Measurements from ENCODE around the gene LAMA2. TPM values are rescaled to one million over a fixed set of nuclear protein-coding genes. Genes with fewer than 3 reads are reported as not detected.

Gene LAMA2
- polyA plus RNA-seq, 3 donors, result not detected

- WGBS (ENCODE audit: insufficient coverage), result 79% methylated on average over 2 of the region's 2 CpGs
- no peak overlapping the region for H2AFZ ChIP-seq (ENCODE audit: insufficient read depth, low read depth, low read length, poor library complexity, severe bottlenecking)
- no peaks in the 10 kb centered on the region for H3K79me2 ChIP-seq (ENCODE audit: insufficient read depth, low read length)
- H3K27ac ChIP-seq (ENCODE audit: low read depth in 1 of 2, low read length in 2 of 2), result no peak overlapping the region
- no peaks in the 10 kb centered on the region for H3K27me3 ChIP-seq (ENCODE audit: control insufficient read depth in 2 of 2, insufficient read depth in 2 of 2, low read length in 2 of 2)
- no peaks in the 10 kb centered on the region for H4K20me1 ChIP-seq (ENCODE audit: insufficient read depth, low read length)
- TF ChIP-seq CTCF (IDR thresholded peaks at IDR 0.05), result no peak
- no peaks in the 10 kb centered on the region for H3K9me3 ChIP-seq (replicated peaks in 1 of 2; ENCODE audit: control insufficient read depth in 1 of 2, insufficient read depth in 1 of 2, low read length in 2 of 2)
- Mint-ChIP-seq H3K4me1 (no peaks in the 10 kb centered on the region), H3K27ac (no peak overlapping the region), H3K9me3 (peaks cover 0 to 4% (median 0%) of the 10 kb centered on the region in 7 donors), H3K36me3 (no peaks in the 10 kb centered on the region), H3K4me3 (no peak overlapping the region), H3K27me3 (ENCODE audit: low read depth in 3 of 3) (peaks cover 0 to 1% (median 0%) of the 10 kb centered on the region in 3 donors)
- no peaks in the 10 kb centered on the region for H3K4me1 ChIP-seq (ENCODE audit: control insufficient read depth in 1 of 2, insufficient read depth in 2 of 2, low read length in 2 of 2)
- no peak overlapping the region for H3K9ac ChIP-seq (ENCODE audit: insufficient read depth, low read length, poor library complexity, severe bottlenecking)
- H3K36me3 ChIP-seq (replicated peaks in 1 of 2; ENCODE audit: control insufficient read depth in 1 of 2, insufficient read depth in 2 of 2, low read length in 2 of 2), result no peaks in the 10 kb centered on the region
- no peak overlapping the region for H3K4me3 ChIP-seq (replicated peaks in 1 of 3; ENCODE audit: low read depth in 2 of 3, low read length in 3 of 3)
- intact Hi-C loops (cut with micrococcal nuclease), result no loop called here
- DNase-seq, result no peak
- H3K4me2 ChIP-seq (replicated peaks; ENCODE audit: extremely low read depth, low read length, poor library complexity, severe bottlenecking), result no peak overlapping the region
Observed at GRCh38 chr6:129270450-129270849, 387.5 kb downstream of the LAMA2 start.

- H3K9me3 Mint-ChIP-seq, result peaks cover 0 to 4% (median 0%) of the 10 kb centered on the region in 7 donors
- TF ChIP-seq CTCF (IDR thresholded peaks at IDR 0.05), result no peak
- Histone ChIP-seq H3K4me2 (replicated peaks; ENCODE audit: extremely low read depth, low read length, poor library complexity, severe bottlenecking) (no peak overlapping the region), H3K79me2 (ENCODE audit: insufficient read depth, low read length) (no peaks in the 10 kb centered on the region), H4K20me1 (ENCODE audit: insufficient read depth, low read length) (no peaks in the 10 kb centered on the region), H3K36me3 (replicated peaks in 1 of 2; ENCODE audit: control insufficient read depth in 1 of 2, insufficient read depth in 2 of 2, low read length in 2 of 2) (no peaks in the 10 kb centered on the region), H3K27me3 (ENCODE audit: control insufficient read depth in 2 of 2, insufficient read depth in 2 of 2, low read length in 2 of 2) (no peaks in the 10 kb centered on the region), H3K9ac (ENCODE audit: insufficient read depth, low read length, poor library complexity, severe bottlenecking) (no peak overlapping the region), H2AFZ (ENCODE audit: insufficient read depth, low read depth, low read length, poor library complexity, severe bottlenecking) (no peak overlapping the region), H3K4me1 (ENCODE audit: control insufficient read depth in 1 of 2, insufficient read depth in 2 of 2, low read length in 2 of 2) (no peaks in the 10 kb centered on the region), H3K27ac (ENCODE audit: low read depth in 1 of 2, low read length in 2 of 2) (no peak overlapping the region), H3K4me3 (replicated peaks in 1 of 3; ENCODE audit: low read depth in 2 of 3, low read length in 3 of 3) (no peak overlapping the region), H3K9me3 (replicated peaks in 1 of 2; ENCODE audit: control insufficient read depth in 1 of 2, insufficient read depth in 1 of 2, low read length in 2 of 2) (no peaks in the 10 kb centered on the region)
- peaks cover 0 to 1% (median 0%) of the 10 kb centered on the region in 3 donors for H3K27me3 Mint-ChIP-seq (ENCODE audit: low read depth in 3 of 3)
- H3K36me3 Mint-ChIP-seq, result no peaks in the 10 kb centered on the region
- no peaks in the 10 kb centered on the region for H3K4me1 Mint-ChIP-seq
- no peak for DNase-seq
- intact Hi-C loops (cut with micrococcal nuclease), result no loop called here
- WGBS (ENCODE audit: insufficient coverage), result 86% methylated on average over 1 of the region's 3 CpGs
- no peak overlapping the region for H3K27ac Mint-ChIP-seq
- H3K4me3 Mint-ChIP-seq, result no peak overlapping the region
Observed at GRCh38 chr6:129273161-129273560, 390.2 kb downstream of the LAMA2 start.
